Retinal pigment epithelial cell (primary cell): ENCODE data around the gene FTCD.

Experiments
- DNase-seq: peaks from one replicate; pipeline ENCODE4 v3.0.0-alpha.2; 2010; ENCODE audit warnings: low read depth
- H3K4me3 ChIP-seq: 2 replicates; pipeline ENCODE4 v1.5.1; 2011; ENCODE audit warnings: mild to moderate bottlenecking, low read length, control low read depth, moderate library complexity
- CTCF ChIP-seq: conservative IDR thresholded peaks from 2 replicates; pipeline ENCODE4 v1.5.1; 2011; ENCODE audit warnings: low read depth, low read length, control low read depth, inconsistent platforms

The FTCD gene

GRCh38 chr21:46104104-46104503 lies 51.3 kb downstream of the FTCD start:
- no peak for DNase-seq
- no peak for TF ChIP-seq CTCF
- no peak overlapping the region for H3K4me3 ChIP-seq

- no peak for DNase-seq
- H3K4me3 ChIP-seq = no peak overlapping the region
- no peak for TF ChIP-seq CTCF
Observed at GRCh38 chr21:46100906-46101305, 54.5 kb downstream of the FTCD start.

- H3K4me3 ChIP-seq = no peak overlapping the region
- no peak for DNase-seq
- TF ChIP-seq CTCF = no peak
Observed at GRCh38 chr21:46100426-46100825, 55.0 kb downstream of the FTCD start.

GRCh38 chr21:46100020-46100419 lies 55.4 kb downstream of the FTCD start:
- DNase-seq = no peak
- no peak for TF ChIP-seq CTCF

GRCh38 chr21:46099476-46099875 lies 55.9 kb downstream of the FTCD start:
- H3K4me3 ChIP-seq = no peak overlapping the region
- DNase-seq = no peak
- TF ChIP-seq CTCF = no peak

More at GRCh38 chr21:46100020-46100419, 55.4 kb downstream of the FTCD start:
- no peak overlapping the region for H3K4me3 ChIP-seq

- H3K4me3 ChIP-seq = no peak overlapping the region
- no peak for TF ChIP-seq CTCF
- no peak for DNase-seq
Observed at GRCh38 chr21:46098303-46099141, 56.9 kb downstream of the FTCD start.
